GM19239 (cell line): ENCODE results near the gene PAX3.

ENCODE experiments used
- DNase-seq: peaks from one replicate; pipeline ENCODE4 v3.0.0; 2011; ENCODE audit warnings: low spot score; ENCODE audit not compliant: insufficient read length
- FAIRE-seq: peaks from 2 replicates; lab custom pipeline; 2011; peaks lifted over from hg19 to GRCh38; lab: Jason Lieb, UNC

PAX3 gene

DNA sequence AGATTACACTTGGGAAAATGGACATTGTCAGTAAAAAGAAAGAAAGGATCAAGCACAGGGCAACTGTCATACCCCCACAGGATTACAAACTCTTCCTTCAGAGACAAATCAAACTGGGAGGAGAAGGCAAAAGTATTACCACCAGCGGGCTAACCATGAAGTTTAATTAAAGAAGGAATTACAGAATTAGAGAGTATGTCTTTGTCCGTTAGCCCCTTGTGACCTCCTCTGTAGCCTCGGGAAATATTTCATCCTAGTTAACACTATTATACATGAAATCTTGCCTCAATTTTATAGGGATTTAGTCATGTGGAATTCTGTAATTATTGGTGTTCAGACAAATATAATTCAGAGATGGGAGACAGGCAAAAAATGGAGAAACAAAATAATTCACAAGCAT, 60.7 kb downstream of the PAX3 start:
- FAIRE-seq (no peak), DNase-seq (no peak)

GRCh38 chr2:222232839-222233238, 66.0 kb downstream of the PAX3 start:
- DNase-seq (no peak), FAIRE-seq (no peak)

GRCh38 chr2:222232372-222232771, 66.4 kb downstream of the PAX3 start:
- DNase-seq = no peak
- no peak for FAIRE-seq

GRCh38 chr2:222228054-222228453, 70.7 kb downstream of the PAX3 start:
- FAIRE-seq (no peak), DNase-seq (no peak)

- no peak for FAIRE-seq
- DNase-seq = no peak
These were observed 80.0 kb downstream of the PAX3 start for GRCh38 chr2:222218786-222219185.

DNA sequence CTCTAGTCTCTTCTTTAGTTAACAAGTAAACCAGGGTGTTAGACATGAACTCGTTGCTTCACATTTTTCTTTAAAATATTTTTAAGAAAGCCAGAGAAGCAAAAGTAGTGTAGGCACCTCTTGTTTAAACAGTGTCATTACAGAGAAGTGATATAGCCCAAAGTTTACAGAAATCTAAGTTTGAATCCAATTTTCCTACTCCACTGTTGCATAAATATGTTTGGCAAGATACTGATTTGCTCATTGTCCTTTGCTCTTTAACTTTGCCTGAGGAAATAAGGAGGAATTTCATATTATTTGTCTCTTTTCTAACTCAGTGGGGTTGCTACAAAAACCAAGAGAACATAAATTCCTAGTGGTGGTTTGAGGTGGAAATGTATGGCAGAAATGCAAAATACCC, 81.1 kb downstream of the PAX3 start:
- no peak for FAIRE-seq
- DNase-seq = no peak

DNA sequence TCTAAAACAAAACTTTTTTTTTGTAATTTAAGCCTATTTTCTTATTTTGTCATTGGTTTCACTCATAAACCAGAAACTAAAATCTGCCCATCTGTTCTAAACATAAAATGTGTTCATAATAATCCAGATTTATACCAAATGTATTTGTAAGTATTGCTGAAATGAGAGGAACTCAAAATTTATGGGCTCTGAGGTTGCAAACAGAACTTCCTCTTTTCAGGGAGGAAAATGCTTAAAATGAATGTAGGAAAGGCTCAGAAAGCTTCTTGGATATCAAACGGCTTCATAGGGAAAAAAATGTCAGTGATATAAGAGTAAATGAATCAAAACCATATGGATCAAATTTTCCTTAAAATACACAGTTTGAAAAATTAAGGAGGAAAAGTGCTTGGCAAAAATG, 83.9 kb downstream of the PAX3 start:
- DNase-seq = no peak
- no peak for FAIRE-seq

DNA sequence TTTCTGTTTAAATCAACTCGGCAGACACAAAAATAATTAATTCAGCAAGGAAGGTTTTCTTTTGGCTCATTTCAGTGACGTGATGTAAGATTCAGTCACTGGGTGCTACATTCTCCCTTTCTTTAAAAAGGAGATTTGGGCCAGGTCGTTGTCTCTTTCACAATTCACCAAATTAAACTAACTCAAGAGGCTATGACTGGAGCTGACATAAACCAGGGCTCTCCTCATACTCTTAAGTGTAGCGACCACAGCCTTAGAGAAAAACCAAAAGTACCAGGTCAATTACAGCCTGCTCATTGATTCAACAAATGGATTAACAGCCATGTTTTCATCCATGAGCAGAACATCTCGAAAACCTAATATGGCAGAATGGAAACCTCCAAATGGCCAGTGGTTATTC, 85.7 kb downstream of the PAX3 start:
- FAIRE-seq (no peak), DNase-seq (no peak)

- DNase-seq (no peak), FAIRE-seq (no peak)
These were observed 86.2 kb downstream of the PAX3 start for GRCh38 chr2:222212571-222212970.

DNA sequence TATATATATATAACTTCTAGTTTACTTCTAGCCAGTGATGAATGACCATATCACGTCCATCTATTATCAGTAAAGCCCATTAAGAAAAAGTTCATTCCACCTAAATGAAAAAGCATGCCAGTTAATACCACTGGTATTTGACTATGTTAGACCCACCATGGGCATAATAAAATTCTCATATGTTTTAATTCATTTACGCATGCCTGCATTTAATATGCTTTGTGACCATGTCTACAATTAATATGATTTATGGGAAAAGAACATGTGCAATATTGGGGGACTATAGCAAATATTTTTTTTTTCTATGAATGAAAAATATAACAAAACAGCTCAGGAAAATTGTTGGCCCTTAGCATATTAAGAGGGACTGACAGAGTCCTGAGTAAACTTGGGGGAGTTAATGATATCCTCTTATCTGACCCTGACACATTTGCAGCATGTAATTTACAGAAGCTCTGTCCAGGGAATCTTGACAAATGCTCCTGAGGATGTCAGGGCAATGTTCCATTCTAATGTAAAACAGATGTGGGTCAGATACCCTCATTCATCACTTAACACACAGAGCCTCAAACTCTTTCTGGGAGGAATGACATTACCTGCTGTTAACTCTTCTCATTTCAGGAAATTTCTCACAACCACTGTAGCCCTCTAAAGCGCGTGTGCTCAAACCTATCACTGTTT, 90.6 kb downstream of the PAX3 start:
- FAIRE-seq (no peak), DNase-seq (no peak)

DNA sequence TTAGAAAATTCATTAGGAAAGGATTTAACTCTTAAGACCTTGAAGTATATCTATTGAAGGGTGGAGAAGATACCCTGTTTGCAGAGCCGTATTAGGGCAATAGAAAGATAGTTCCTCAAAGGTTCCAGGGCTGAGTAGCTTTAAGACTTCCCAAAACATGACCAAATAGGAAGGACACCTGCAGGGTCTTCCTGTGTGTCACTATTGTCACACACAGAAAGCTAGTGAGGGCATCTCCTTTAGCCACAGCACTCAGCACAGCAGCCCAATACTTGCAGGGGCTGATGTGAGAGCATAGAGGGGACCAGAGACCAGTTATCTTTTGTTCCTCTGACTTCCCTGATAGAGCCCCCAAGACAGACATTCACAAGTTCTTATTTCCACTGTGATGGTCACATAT, 93.7 kb downstream of the PAX3 start:
- no peak for FAIRE-seq
- no peak for DNase-seq

DNA sequence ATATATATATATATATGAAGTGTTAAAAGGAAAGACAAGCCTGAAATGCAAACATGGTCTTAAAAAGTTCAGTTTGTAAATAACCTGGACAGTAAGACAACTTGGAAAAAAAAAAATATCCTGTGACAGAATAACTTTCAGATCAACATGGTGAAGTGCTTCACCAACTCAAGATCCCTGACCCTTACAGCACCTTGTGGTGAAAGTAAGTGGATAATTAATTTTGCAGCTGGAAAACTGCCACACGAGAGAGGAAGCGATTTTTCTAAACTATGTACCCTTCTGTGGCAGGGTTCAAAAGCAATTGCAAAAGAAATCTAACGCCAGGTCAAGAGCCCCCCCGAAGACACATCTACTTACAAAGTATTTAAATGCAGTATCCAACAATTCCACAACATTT, 95.8 kb downstream of the PAX3 start:
- DNase-seq (no peak), FAIRE-seq (no peak)

DNA sequence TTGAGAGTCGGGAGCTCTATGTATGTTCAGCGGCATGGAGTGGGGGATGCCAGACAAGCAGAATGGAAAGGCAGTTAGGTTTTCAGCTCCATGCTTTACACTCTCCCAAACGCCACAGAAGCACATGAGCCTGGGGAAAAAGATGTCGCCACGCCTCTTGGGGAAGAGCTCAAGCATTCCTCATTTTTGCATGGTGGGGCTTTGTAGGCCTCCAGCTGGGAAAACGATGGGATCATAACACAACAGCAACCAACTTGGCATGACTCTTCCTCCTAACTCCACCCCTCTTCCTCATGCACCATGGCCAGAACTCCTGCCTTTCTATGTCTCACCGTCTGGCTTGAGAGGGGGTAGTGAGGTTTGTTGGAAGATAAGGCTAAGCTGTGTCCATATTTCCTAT, 102.6 kb downstream of the PAX3 start:
- FAIRE-seq (no peak), DNase-seq (no peak)

DNA sequence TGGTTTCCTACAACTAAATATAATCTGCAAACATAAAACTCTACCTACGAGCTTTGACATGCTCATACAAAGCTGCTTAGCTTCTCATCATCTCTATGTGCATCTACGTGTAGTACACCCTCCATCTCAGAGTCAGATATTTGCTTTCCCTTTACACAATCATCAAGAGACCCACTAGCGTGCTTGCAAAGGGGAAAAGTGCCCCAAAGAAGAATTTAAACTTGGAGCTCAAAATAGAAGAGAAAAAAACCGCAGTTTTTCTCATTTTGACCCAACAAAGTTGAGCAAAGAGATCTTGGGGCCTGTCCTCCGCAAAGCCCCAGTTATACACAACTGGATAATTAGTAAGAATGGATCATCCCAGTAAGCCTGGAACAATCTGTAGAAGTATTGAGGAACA, 104.1 kb downstream of the PAX3 start:
- DNase-seq = no peak
- no peak for FAIRE-seq

GRCh38 chr2:222193328-222193983, 105.3 kb downstream of the PAX3 start:
- DNase-seq = no peak
- no peak for FAIRE-seq

DNA sequence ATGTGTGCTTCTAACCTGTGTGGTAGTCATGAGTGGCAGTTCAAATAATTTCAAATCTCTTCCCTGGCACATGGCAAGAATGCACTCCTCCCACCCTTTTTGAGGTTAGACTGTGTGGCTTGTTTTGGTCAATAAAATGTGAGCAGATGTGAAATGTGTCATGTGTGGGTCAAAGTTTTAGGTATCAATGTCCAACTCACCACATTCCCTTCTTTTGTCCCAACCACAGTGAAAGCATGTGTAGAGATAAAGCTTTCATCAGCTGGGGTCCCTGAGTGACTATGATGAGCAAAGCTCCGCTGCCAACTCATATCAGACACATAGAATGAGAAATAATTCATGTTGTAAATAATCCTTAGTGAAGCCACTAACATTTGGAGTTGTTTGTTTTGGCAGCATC, 118.2 kb downstream of the PAX3 start:
- DNase-seq (no peak), FAIRE-seq (no peak)

DNA sequence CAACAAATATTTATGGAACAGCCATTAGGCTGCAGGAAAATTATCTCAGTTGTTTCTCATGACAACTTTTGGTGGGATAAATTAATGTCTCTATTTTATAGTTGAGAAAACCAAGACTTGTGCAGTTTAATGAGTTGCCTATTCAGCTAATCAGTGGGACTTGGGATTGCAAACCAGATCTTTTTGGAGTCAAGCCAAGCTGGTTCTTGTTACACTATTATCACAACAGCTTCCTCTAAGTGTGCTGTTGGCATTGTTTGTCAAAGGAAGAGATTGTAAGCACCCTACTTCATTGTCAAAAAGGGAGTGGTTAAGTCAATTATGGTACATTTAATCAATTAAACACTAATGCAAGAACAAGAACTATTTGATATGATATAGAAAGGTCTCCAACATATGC, 119.2 kb downstream of the PAX3 start:
- DNase-seq = no peak

GRCh38 chr2:222178450-222178849, 120.3 kb downstream of the PAX3 start:
- FAIRE-seq = no peak
- no peak for DNase-seq

More for the DNA sequence above, 119.2 kb downstream of the PAX3 start:
- FAIRE-seq = no peak

DNA sequence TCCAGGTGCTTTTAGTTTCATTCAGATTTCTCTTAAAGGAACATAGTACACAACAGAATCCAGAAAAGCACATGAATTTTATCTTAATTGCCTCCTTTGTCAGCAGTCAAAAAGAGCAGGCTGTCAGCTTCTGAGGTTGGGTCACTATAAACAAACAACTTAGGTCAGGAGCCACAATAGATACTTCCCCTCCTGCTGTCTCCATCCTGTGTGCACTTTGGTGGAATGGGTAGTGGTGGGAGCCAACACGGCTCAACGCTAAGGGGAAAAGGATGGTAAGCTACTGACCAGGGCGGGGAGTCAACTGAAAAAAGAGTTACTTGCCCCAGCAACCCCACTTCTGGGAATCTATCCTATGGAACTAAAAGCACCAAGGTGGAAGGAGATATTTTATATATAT, 121.9 kb downstream of the PAX3 start:
- FAIRE-seq (no peak), DNase-seq (no peak)

GRCh38 chr2:222174450-222174849, 124.3 kb downstream of the PAX3 start:
- DNase-seq = no peak
- FAIRE-seq = no peak

DNA sequence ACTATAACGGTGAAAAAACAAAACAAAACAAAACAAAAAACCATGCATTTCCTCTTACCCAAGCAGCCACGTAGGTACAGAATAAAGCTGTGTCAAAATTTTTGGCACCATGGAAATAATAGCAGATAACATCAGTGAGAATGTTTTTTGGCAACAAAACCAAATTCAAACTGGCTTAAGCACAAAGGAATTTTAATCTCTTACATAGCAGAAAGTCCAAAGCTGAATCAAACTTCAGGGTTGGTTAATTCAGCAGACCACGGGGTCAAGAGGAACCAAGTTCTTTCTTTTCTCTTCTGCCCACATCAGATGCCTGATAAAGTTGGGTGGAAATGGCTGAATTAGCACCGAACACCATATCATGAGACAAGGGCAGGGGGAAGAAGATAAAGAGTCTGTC, 129.5 kb downstream of the PAX3 start:
- FAIRE-seq (no peak), DNase-seq (no peak)

- no peak for FAIRE-seq
- no peak for DNase-seq
These were observed 131.0 kb downstream of the PAX3 start for GRCh38 chr2:222167762-222168161.
